Endodermal cell (in vitro differentiated cells): ENCODE measurements around the gene TIMM8B. TPM values are rescaled to one million over a fixed set of nuclear protein-coding genes. Genes with fewer than 3 reads are reported as not detected.

Source experiments
- DNase-seq: peaks from one replicate; pipeline ENCODE4 v3.0.0-alpha.2; 2017
- H3K27ac ChIP-seq: 2 replicates; pipeline ENCODE4 v1.5.1; 2013; ENCODE audit warnings: mild to moderate bottlenecking, low read depth, low read length, moderate library complexity
- H3K27me3 ChIP-seq: 2 replicates; pipeline ENCODE4 v1.6.1; 2013; ENCODE audit warnings: mild to moderate bottlenecking, low read length, moderate library complexity; ENCODE audit not compliant: insufficient read depth, control insufficient read depth, poor library complexity, severe bottlenecking
- H3K36me3 ChIP-seq: 2 replicates; pipeline ENCODE4 v1.7.0; 2013; ENCODE audit warnings: mild to moderate bottlenecking, low read length, moderate library complexity; ENCODE audit not compliant: control insufficient read depth, insufficient read depth
- H3K4me1 ChIP-seq: one replicate; pipeline ENCODE4 v1.7.0; 2013; ENCODE audit warnings: low read length; ENCODE audit not compliant: control insufficient read depth, insufficient read depth
- H3K4me3 ChIP-seq: 2 replicates; pipeline ENCODE4 v1.5.1; 2013; ENCODE audit warnings: mild to moderate bottlenecking, low read length, moderate library complexity
- H3K9ac ChIP-seq: 2 replicates; pipeline ENCODE4 v1.6.1; 2013; ENCODE audit warnings: mild to moderate bottlenecking, low read length, moderate library complexity; ENCODE audit not compliant: poor library complexity, severe bottlenecking; ENCODE audit errors: extremely low read depth
- H3K9me3 ChIP-seq: 2 replicates; pipeline ENCODE4 v1.6.1; 2013; ENCODE audit warnings: mild to moderate bottlenecking, low read length, moderate library complexity; ENCODE audit not compliant: control insufficient read depth
- H3K27ac Mint-ChIP-seq: 2 replicates; pipeline ENCODE4 v1.8.0; 2020; ENCODE audit warnings: mixed read lengths
- H3K27me3 Mint-ChIP-seq: 2 replicates; pipeline ENCODE4 v1.8.0; 2021; ENCODE audit warnings: mild to moderate bottlenecking, mixed read lengths; ENCODE audit not compliant: insufficient read depth
- H3K36me3 Mint-ChIP-seq: 2 replicates; pipeline ENCODE4 v1.8.0; 2020; ENCODE audit warnings: low read depth, mixed read lengths
- H3K4me1 Mint-ChIP-seq: 2 replicates; pipeline ENCODE4 v1.8.0; 2020; ENCODE audit warnings: mixed read lengths
- H3K4me3 Mint-ChIP-seq: 2 replicates; pipeline ENCODE4 v1.8.0; 2020; ENCODE audit warnings: mild to moderate bottlenecking, moderate library complexity, mixed read lengths
- H3K9me3 Mint-ChIP-seq: 2 replicates; pipeline ENCODE4 v1.8.0; 2020; ENCODE audit warnings: mild to moderate bottlenecking, mixed read lengths
- WGBS, 2 experiments: methylation state at CpG; one replicate each; pipeline versions ENCODE4 v1.1.5 to v1.1.7; 2013; ENCODE audit warnings: missing lambda C conversion rate in 2 of 2, mixed read lengths in 1 of 2; ENCODE audit not compliant: insufficient coverage in 1 of 2, insufficient read length in 1 of 2; 5-methylcytosine and 5-hydroxymethylcytosine counted together
- total RNA-seq, 2 donors: library from RNA; stranded (reverse); fragmentation: NEBNext Ultra II Directional in 1 of 2; extraction: Animal tissue kit (Norgen Biotek cat#: 25700) in 1 of 2; gene quantifications; 2 replicates in 1 of 2; 3 replicates in 1 of 2; pipeline ENCODE4 v1.2.1, GENCODE V29; 2021
- TF ChIP-seq, protein P1 (sequence below): fragments of 200-600 bp; sonication (generic); conservative IDR thresholded peaks from 2 replicates; pipeline ENCODE4 v1.5.0; 2021; ENCODE audit warnings: antibody characterized with exemption, mild to moderate bottlenecking

TIMM8B gene
- total RNA-seq, 2 donors from 2014 or later, result 65.1 to 71.3 TPM

DNA sequence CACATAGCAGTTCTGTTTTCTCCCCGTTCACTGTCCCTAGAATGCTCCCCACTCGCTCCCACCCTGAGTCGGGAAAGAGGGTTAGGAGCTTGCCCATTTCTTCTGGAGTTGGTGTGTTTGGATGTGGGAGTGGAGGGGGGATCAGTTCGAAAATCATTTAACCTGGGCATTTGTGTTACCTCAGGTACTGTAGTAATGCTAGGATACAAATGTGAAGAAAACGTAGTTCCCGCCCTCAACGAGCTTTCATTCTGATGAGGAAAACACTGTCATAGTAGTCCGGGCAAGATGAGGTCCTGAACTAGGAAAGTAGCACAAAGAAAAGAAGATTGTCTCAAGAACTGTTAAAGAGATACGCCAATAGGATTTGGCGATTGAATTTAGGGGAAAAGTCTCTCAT, 656 bp upstream of the TIMM8B start:
- DNase-seq, result no peak
- Histone ChIP-seq H3K36me3 (peaks cover 73% of the 10 kb centered on the region), H3K4me3 (peak overlapping the region; percentile 97), H3K9me3 (no peaks in the 10 kb centered on the region), H3K27me3 (no peaks in the 10 kb centered on the region), H3K9ac (peak overlapping the region; percentile 79), H3K27ac (no peak overlapping the region), H3K4me1 (no peaks in the 10 kb centered on the region)
- Mint-ChIP-seq H3K9me3 (no peaks in the 10 kb centered on the region), H3K36me3 (peaks cover 72% of the 10 kb centered on the region), H3K27ac (peak overlapping the region; percentile 97), H3K4me3 (peak overlapping the region; percentile 99), H3K27me3 (no peaks in the 10 kb centered on the region), H3K4me1 (peaks cover 20% of the 10 kb centered on the region)
- 19 to 33% methylated on average over 7 to 10 of the region's 10 CpGs for WGBS, 2 experiments
- TF ChIP-seq, protein P1, sequence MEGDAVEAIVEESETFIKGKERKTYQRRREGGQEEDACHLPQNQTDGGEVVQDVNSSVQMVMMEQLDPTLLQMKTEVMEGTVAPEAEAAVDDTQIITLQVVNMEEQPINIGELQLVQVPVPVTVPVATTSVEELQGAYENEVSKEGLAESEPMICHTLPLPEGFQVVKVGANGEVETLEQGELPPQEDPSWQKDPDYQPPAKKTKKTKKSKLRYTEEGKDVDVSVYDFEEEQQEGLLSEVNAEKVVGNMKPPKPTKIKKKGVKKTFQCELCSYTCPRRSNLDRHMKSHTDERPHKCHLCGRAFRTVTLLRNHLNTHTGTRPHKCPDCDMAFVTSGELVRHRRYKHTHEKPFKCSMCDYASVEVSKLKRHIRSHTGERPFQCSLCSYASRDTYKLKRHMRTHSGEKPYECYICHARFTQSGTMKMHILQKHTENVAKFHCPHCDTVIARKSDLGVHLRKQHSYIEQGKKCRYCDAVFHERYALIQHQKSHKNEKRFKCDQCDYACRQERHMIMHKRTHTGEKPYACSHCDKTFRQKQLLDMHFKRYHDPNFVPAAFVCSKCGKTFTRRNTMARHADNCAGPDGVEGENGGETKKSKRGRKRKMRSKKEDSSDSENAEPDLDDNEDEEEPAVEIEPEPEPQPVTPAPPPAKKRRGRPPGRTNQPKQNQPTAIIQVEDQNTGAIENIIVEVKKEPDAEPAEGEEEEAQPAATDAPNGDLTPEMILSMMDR, result no peak

DNA sequence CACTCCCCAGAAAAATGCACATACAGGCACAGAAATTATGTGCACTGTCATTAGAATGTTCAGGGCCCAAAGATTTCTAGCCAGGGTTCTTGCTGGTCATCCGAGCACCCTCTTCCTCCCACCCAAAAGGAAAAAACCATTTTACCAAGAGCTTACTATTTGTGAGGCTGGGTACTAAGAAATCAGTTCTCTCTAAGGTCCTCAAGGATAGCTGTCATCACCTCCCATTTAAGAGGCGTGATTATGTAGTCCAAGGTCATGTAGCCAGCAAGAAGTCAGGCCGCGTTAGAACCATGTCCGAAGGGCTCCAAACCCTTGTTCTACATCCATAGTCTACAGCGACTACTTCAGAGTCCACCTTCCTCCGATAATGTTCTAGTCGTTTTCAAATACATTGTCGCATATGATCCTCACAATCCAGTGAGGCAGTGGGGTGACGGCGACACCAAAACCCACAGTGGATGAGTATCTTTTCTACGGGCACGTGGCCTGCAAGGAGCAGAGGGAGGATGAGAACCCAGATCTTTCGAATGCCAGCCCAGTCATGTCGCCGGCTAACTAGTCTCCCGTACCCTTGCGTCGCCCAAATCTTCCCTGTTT, 634 bp downstream of the TIMM8B start:
- H3K36me3 Mint-ChIP-seq, result peaks cover 63% of the 10 kb centered on the region
- no peaks in the 10 kb centered on the region for H3K4me1 ChIP-seq
- H3K27ac ChIP-seq, result no peak overlapping the region
- no peak for DNase-seq
- H3K4me3 Mint-ChIP-seq, result peak overlapping the region; percentile 99
- TF ChIP-seq, protein P1, result no peak
- H3K9ac ChIP-seq, result peak overlapping the region; percentile 79
- H3K36me3 ChIP-seq, result peaks cover 67% of the 10 kb centered on the region
- H3K27ac Mint-ChIP-seq, result peak overlapping the region; percentile 97
- H3K27me3 ChIP-seq, result no peaks in the 10 kb centered on the region
- 2 to 4% methylated on average over 13 to 19 of the region's 19 CpGs for WGBS, 2 experiments
- H3K9me3 Mint-ChIP-seq, result no peaks in the 10 kb centered on the region
- H3K9me3 ChIP-seq, result no peaks in the 10 kb centered on the region
- H3K4me1 Mint-ChIP-seq, result peaks cover 20% of the 10 kb centered on the region
- H3K27me3 Mint-ChIP-seq, result no peaks in the 10 kb centered on the region
- H3K4me3 ChIP-seq, result peak overlapping the region; percentile 97

DNA sequence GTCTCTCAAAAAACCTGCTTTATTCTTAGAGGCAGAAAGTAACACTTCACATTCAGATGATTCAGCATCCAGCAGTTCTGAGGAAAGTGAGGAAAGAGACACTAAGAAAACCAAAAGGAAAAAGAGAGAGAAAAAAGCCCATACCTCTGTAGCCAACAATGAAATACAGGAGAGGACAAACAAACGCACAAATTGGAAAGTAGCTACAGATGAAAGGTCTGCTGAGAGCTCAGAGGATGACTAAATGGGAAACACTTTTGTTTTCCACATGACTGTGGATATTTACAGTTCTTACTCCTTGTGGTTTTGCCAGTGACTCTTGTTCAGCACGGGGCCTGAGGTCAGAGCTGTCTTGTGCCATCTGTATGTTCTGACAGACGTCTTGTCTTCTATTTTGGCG, 3.8 kb downstream of the TIMM8B start:
- H3K27ac ChIP-seq, result no peak overlapping the region
- TF ChIP-seq, protein P1, result no peak
- peaks cover 67% of the 10 kb centered on the region for H3K36me3 ChIP-seq
- no peaks in the 10 kb centered on the region for H3K27me3 ChIP-seq
- Mint-ChIP-seq H3K9me3 (no peaks in the 10 kb centered on the region), H3K27ac (peak overlapping the region; percentile 2), H3K4me3 (no peak overlapping the region), H3K27me3 (no peaks in the 10 kb centered on the region), H3K36me3 (peaks cover 59% of the 10 kb centered on the region), H3K4me1 (peaks cover 16% of the 10 kb centered on the region)
- no peak overlapping the region for H3K4me3 ChIP-seq
- no peaks in the 10 kb centered on the region for H3K4me1 ChIP-seq
- H3K9ac ChIP-seq, result no peak overlapping the region
- no peak for DNase-seq
- no peaks in the 10 kb centered on the region for H3K9me3 ChIP-seq
- 93 to 98% methylated on average over 4 of the region's 4 CpGs for WGBS, 2 experiments
